Uterine smooth muscle cell (primary cell): ENCODE results near the gene MBD1. TPM values are rescaled to one million over a fixed set of nuclear protein-coding genes. Genes with fewer than 3 reads are reported as not detected.

ENCODE experiments used
- total RNA-seq: library from RNA; depleted of rRNA; stranded (reverse); fragments of >200 nt; gene quantifications from 2 replicates; pipeline ENCODE4 v1.2.3, GENCODE V29; 2014

The MBD1 gene, protein sequence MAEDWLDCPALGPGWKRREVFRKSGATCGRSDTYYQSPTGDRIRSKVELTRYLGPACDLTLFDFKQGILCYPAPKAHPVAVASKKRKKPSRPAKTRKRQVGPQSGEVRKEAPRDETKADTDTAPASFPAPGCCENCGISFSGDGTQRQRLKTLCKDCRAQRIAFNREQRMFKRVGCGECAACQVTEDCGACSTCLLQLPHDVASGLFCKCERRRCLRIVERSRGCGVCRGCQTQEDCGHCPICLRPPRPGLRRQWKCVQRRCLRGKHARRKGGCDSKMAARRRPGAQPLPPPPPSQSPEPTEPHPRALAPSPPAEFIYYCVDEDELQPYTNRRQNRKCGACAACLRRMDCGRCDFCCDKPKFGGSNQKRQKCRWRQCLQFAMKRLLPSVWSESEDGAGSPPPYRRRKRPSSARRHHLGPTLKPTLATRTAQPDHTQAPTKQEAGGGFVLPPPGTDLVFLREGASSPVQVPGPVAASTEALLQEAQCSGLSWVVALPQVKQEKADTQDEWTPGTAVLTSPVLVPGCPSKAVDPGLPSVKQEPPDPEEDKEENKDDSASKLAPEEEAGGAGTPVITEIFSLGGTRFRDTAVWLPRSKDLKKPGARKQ
- total RNA-seq = 63.4 and 81.4 TPM in 2 replicates

DNA sequence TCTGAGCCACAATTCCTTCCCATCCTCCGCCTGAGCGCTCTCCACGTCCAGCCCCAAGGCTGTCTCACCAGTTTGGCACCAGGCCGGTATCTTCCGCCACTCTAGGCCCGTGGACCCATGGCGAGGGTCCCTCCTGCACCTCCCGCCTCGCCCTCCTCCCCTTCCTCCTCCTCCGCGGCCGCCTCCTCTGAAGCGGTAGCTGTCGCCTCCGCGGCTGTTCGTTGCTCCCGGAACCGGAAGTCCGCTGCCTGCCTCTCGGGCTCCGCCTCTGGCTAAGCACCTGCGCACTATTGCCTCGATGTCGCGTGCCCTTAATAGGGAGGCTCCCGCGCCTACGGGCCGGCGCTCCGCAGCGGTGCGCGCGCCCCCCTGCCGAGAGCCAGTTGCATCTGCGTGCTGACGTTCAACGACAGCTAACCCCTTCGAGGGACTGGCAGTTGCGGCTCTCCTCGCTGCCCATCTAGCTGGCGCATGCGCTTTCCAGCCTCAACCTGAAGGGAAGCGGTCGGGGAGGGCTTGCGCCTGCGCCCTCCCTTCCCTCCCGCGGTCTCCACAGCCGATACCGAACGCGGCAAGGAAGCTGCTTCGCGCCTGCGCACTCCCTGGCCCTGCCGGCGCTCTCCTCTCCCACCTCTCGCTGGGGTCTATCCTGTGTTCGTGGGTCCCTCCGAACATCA, at the start of gene MBD1:
TSS of gene MBD1 (minus strand) at position 229 of the 677 bp plus-strand sequence. CDS start 1,531 bp downstream, outside the sequence.

DNA sequence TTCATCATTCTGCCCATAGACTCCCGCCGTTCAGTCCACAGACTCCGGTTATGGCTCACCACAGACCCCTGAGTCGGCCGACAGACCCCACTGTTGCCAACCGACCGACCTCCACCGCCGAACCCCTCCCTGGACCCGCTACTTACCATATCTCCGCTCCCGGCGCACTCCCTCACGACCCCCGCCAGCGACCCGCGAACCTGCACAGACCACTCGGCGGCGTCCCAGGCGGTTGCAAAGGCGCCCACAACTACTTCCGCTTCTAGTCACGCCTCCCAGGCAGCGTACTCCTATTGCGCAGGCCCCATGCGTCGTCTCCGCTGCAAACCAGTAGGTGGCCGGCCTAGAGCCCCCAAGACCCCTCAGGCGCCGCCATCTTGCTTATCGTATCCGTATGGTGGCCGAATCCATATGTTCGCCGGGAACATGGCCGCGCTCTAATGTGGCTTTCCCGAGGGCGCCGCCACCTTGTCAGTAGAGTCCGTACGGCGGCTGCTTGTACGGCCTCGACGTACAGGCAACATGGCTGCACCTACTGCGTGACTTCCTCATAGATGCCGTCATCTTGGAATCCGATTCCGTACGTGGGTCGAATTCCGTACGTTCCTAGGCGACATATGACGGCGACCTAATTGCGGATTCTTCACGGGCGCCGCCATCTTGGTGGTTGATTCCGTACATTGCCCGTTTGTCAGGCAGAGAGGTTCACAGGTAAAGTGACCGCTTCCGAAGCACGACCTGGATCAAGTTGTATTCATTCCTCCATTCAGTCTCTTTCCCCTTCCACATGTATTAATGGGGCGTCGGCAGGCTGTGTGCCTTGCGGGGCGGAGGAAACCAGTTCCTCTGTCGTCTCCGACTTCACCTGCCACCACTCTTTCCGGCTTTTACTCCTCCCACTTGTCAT, 6.4 kb upstream of the MBD1 start, which contains the start of gene CXXC1:
TSS of gene CXXC1 (minus strand) at position 252 of the 907 bp plus-strand sequence. CDS start at position 149, 103 bp downstream.

DNA sequence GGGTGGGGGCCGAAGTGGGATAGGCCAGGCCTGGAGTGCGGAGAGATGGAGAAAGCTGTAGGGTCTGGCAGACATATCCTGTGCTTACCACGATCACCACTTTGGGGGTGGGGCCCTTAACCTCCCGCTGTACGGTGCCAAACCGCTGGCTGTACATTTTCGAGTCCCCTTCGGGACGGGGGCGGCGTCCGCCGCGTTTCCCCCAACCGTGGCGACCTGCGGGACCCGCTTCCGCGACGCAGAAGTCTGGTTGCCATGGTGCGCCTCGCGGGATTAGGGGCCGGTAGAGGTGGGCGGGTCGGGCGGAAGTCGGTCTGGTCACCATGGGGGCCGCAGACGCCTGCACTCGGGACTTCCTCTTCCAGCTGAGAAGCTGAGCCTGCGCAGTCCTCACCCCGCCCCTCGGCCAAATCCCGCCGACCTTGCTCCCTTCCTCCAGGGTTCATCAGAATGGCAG, 15.0 kb downstream of the MBD1 start, which contains the start of gene CFAP53:
TSS of gene CFAP53 (minus strand) at position 248 of the 457 bp plus-strand sequence. CDS start at position 157, 91 bp downstream.

Other genes starting within 250 kb of the MBD1 start
- under 0.01 and 0.11 TPM in 2 replicates for gene MYO5B, start 86.4 kb downstream of the MBD1 start, total RNA-seq
- 0.33 and 1.1 TPM in 2 replicates for gene CFAP53, start 15.0 kb downstream of the MBD1 start, total RNA-seq
- 36.5 and 44.9 TPM in 2 replicates for gene CXXC1, start 6.2 kb upstream of the MBD1 start, total RNA-seq
- gene SKA1, start 93.5 kb upstream of the MBD1 start, total RNA-seq = 9.9 and 24.3 TPM in 2 replicates